ENCODE results near the gene MYO1F. TPM values are rescaled to one million over a fixed set of nuclear protein-coding genes. Genes with fewer than 3 reads are reported as not detected.

Gene MYO1F
- total and polyA plus RNA-seq, 10 of the 15 experiments (the other 5 are each of a cell fraction or from before 2014, with no cell fraction given), result 3.5 to 49.4 (median 31.3) TPM

DNA sequence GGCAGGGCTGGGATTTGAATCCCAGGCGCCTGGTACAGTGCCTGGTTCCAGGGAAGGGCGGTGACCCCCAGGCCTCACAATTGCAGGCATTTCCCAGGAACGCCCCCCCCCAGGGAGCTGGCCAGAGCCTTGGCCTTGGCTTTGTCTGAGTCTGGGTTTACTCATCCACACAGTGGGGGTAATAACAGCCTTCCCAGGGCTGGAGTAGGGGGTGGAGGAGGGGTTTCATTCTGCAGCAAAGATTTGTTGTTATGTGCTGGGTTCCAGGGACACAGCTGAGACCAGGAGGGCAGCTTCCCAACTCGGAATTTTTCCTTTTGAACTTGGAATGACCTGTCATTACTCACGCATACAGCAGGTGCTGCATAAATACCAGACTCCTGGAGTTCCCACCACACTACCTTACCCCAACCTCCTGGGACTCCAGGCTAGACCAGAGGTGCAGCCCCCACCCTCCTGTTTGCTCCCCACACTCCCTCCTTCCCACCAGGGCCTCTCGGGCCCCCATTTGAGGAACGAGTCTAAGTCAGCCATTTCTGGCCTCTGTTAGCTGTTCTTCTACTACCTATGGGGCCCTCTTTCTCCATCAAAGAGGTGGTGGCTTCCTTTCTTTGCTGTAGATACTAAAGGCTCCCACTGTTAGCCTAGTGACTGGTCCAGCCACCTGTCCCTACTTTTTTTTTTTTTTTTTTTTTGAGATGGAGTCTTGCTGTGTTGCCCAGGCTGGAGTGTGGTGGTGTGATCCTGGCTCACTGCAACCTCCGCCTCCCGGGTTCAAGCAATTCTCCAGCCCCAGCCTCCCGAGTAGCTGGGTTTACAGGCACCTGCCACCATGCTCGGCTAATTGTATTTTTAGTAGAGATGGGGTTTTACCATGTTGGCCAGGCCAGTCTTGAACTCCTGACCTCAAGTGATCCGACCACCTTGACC lies 34.9 kb upstream of the MYO1F start:
- H3K4me3 ChIP-seq, result no peak overlapping the region
- ChIA-PET CTCF (interaction anchor here (0.9 to 1.4 kb wide), 2 partner anchors 26 to 34 kb away, joined by 3 read pairs; no protein-coding TSS in a partner anchor), POLR2A (no interaction called here), RAD21 (ENCODE audit: unreplicated experiment) (no interaction called here), SMC1A (ENCODE audit: uncharacterized antibody, unreplicated experiment) (interaction anchor here (0.6 kb wide), 1 partner anchor 45 kb away, joined by 3 read pairs; no protein-coding TSS in a partner anchor)
- no peak for DNase-seq (ENCODE audit: low read depth, low spot score)
- intact Hi-C loops (cut with micrococcal nuclease; ENCODE audit: unreplicated experiment) (no loop called here), in situ Hi-C loops (cut with MboI) (no loop called here)
- no peaks in the 10 kb centered on the region for H3K4me1 ChIP-seq (ENCODE audit: control insufficient read depth, insufficient read depth, low read length)
- H3K27me3 ChIP-seq (replicated peaks in 1 of 2; ENCODE audit: control insufficient read depth in 2 of 2, insufficient read depth in 2 of 2, low read length in 1 of 2), result no peaks in the 10 kb centered on the region; a peak in 2 of 4 replicates
- no peaks in the 10 kb centered on the region for H4K20me1 ChIP-seq (ENCODE audit: control insufficient read depth, insufficient read depth)
- 19% methylated on average over 12 of the region's 12 CpGs for WGBS (ENCODE audit: insufficient coverage, insufficient replicate concordance, low lambda C conversion rate, missing lambda C conversion rate)
- no peak overlapping the region for H3K9ac ChIP-seq (ENCODE audit: control insufficient read depth, insufficient read depth, low read length)
- no peak overlapping the region for H3K27ac ChIP-seq (ENCODE audit: control insufficient read depth, insufficient read depth)
- no peaks in the 10 kb centered on the region for H3K79me2 ChIP-seq (ENCODE audit: control insufficient read depth, insufficient read depth, low read length)
- FAIRE-seq, result no peak
- H3K9me3 ChIP-seq (replicated peaks; ENCODE audit: control insufficient read depth, insufficient read depth, low read length), result no peaks in the 10 kb centered on the region; the same call in 2 of the 3 replicates
- ATAC-seq, result peak; percentile 22; the same call in 2 of the 3 replicates
- BruUV-seq (replicated peaks), result no TSS peak
- H3K4me2 ChIP-seq (ENCODE audit: control insufficient read depth, insufficient read depth), result no peak overlapping the region
- H2AFZ ChIP-seq (ENCODE audit: control insufficient read depth, low read depth, low read length), result no peak overlapping the region
- TF ChIP-seq YBX1 (IDR thresholded peaks at IDR 0.05), result no peak
- TF ChIP-seq ASH2L (IDR thresholded peaks at IDR 0.05; ENCODE audit: borderline replicate concordance, low read depth), result no peak
- TF ChIP-seq IKZF1 (conservative IDR thresholded peaks at IDR 0.05), result 0 out of 2 replicates have a peak, but pooled peaks have one; percentile 16
- TF ChIP-seq YY1 (IDR thresholded peaks at IDR 0.05; ENCODE audit: low read depth, low read length), result peak; percentile 27; the same call in 1 of the 2 replicates
- peak; percentile 23 for TF ChIP-seq MEF2B (IDR thresholded peaks at IDR 0.05; ENCODE audit: partially characterized antibody, poor library complexity, severe bottlenecking)
- TF ChIP-seq, protein P1, sequence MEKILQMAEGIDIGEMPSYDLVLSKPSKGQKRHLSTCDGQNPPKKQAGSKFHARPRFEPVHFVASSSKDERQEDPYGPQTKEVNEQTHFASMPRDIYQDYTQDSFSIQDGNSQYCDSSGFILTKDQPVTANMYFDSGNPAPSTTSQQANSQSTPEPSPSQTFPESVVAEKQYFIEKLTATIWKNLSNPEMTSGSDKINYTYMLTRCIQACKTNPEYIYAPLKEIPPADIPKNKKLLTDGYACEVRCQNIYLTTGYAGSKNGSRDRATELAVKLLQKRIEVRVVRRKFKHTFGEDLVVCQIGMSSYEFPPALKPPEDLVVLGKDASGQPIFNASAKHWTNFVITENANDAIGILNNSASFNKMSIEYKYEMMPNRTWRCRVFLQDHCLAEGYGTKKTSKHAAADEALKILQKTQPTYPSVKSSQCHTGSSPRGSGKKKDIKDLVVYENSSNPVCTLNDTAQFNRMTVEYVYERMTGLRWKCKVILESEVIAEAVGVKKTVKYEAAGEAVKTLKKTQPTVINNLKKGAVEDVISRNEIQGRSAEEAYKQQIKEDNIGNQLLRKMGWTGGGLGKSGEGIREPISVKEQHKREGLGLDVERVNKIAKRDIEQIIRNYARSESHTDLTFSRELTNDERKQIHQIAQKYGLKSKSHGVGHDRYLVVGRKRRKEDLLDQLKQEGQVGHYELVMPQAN (conservative IDR thresholded peaks at IDR 0.05), result no peak
- TF ChIP-seq STAT1 (conservative IDR thresholded peaks at IDR 0.05), result no peak
- no peak for TF ChIP-seq NFYA (IDR thresholded peaks at IDR 0.05; ENCODE audit: borderline replicate concordance, low read depth, low read length)
- TF ChIP-seq MEF2A (IDR thresholded peaks at IDR 0.05; ENCODE audit: insufficient read depth, low read depth, low read length), result no peak
- TF ChIP-seq CREB1 (IDR thresholded peaks at IDR 0.05; ENCODE audit: low read depth), result no peak
- no peaks in the 10 kb centered on the region for H3K36me3 ChIP-seq (ENCODE audit: control insufficient read depth in 2 of 2, insufficient read depth in 2 of 2, low read length in 1 of 2)
